GM18873 (cell line): ENCODE data around the gene PXYLP1.
A peak's percentile ranks its signal among the peaks of the same experiment; 100 is the strongest.
"Not testable (repeated sequence)": the region's sequence is repeated elsewhere in the genome, so short reads cannot be mapped to it uniquely, and the experiment has no call there.

Experiments used
- ATAC-seq: cut with Tn5 transposase; IDR thresholded peaks from one replicate; pipeline ENCODE4 v1.9.1; 2021; ENCODE audit warnings: mild to moderate bottlenecking, moderate library complexity, moderate number of reproducible peaks; ENCODE audit not compliant: unreplicated experiment, low FRiP score

The PXYLP1 gene, protein sequence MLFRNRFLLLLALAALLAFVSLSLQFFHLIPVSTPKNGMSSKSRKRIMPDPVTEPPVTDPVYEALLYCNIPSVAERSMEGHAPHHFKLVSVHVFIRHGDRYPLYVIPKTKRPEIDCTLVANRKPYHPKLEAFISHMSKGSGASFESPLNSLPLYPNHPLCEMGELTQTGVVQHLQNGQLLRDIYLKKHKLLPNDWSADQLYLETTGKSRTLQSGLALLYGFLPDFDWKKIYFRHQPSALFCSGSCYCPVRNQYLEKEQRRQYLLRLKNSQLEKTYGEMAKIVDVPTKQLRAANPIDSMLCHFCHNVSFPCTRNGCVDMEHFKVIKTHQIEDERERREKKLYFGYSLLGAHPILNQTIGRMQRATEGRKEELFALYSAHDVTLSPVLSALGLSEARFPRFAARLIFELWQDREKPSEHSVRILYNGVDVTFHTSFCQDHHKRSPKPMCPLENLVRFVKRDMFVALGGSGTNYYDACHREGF

GRCh38 chr3:141231101-141231951 is at the start of gene PXYLP1:
TSS of gene PXYLP1 (plus strand) at chr3:141231825. CDS start at chr3:141260176, 28,351 bp downstream.
- ATAC-seq = peak; percentile 87

DNA sequence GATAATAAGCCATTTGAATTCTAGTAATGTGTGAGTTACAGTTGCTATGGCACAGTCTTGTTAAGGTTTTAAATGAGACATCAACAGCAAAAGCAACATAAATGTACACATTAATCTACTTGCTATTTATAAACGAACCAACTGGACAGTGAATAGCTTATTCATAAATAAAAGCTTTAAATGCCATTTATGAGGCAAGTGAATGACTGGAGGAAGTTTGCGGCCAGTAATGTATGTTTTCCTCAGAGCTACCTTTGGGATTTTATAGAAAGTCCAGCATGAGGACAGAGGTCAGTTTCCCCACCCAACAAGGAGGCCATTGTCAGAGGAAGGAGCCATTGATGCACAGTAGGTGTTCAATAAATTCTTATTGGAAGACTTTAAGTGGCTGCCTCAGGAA is 48.0 kb upstream of the PXYLP1 start:
- ATAC-seq = no peak

DNA sequence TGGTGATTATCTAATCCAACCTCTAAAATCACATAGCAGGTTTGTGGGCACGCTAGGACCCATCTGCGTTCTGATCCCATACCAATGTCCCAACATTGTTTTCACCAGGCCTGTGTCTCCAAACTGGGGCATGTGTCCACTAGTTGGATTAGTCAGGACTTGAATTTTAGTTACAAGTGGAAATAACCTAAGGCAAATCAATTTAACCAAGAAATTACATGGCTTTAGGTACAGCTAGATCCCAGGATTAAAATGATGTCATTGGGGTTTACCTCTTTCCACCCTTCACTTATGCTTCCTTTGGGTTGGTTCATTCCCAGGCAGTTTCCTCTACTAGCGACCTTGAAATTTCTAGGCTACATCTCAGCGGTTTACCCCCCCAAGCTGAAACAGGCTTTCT is 47.2 kb upstream of the PXYLP1 start:
- no peak for ATAC-seq

GRCh38 chr3:141191097-141191749 is 40.4 kb upstream of the PXYLP1 start:
- no peak for ATAC-seq

DNA sequence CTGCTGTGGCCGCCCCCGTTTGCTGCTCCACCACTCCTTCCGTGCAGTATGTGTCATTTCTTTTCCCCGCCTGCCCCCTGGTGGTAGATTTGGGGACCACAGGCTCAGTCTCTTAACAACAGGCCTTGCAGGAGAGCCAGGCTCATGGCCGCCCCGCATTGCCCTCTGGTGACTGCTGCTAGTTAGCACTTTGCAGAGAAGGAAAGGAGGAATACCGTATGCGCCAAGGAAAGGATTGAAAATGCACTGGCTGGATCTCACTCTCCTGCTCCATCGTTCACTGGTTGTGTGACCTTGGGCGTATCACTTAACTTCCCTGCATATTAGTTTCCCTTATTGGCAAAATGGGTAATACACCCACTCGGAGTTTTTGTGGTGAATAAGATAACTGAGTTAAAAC is 39.3 kb upstream of the PXYLP1 start:
- peak; percentile 98 for ATAC-seq

- ATAC-seq = no peak
These were observed 38.4 kb upstream of the PXYLP1 start for GRCh38 chr3:141193066-141193830.

GRCh38 chr3:141201122-141201521 is 30.5 kb upstream of the PXYLP1 start:
- ATAC-seq = no peak

DNA sequence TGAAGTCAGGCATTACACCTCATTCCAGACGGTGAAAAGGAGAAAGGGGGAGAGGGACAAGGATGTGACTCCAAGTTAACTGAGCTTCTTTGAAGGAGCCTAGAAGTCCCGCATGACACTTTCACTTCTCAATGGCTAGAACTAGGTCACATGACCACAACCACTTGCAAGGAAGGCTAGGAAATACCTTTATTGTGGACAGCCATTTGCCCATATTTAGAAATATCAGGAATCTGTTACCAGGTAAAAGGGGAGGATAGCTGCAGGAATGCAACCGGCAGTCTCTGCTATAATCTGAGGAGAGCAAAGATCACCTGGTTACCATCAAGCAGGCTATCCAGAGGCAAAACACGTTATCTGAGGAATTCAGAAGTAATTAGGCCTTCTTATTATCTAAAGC is 28.9 kb upstream of the PXYLP1 start:
- no peak for ATAC-seq

- ATAC-seq = no peak
These were observed 27.8 kb upstream of the PXYLP1 start for GRCh38 chr3:141203866-141204265.

- ATAC-seq = no peak
These were observed 27.3 kb upstream of the PXYLP1 start for GRCh38 chr3:141204343-141204742.

DNA sequence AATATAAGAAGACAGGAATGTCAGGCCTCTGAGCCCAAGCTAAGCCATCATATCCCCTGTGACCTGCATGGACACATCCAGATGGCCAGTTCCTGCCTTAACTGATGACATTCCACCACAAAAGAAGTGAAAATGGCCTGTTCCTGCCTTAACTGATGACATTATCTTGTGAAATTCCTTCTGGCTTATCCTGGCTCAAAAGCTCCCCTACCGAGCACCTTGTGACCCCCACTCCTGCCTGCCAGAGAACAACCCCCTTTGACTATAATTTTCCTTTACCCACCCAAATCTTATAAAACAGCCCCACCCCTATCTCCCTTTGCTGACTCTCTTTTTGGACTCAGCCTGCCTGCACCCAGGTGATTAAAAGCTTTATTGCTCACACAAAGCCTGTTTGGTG is 20.3 kb upstream of the PXYLP1 start:
- ATAC-seq = not testable (repeated sequence)

DNA sequence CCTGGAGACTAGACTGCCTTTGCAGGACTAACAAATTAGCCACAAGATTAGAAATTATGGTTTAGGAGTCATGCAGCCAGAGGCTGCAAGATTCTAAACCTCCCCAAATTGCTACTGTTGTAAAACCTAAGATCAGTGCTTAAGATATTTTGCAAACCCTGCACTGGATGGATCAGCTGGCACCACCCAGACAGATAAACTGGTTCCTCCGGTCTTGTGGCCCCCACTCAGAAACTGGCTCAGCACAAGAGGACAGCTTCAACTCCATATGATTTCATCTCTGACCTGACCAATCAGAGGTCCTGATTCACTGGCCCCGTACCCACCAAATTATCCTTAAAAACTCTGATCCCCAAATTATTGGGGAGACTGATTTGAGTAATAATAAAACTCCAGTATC is 19.5 kb upstream of the PXYLP1 start:
- no peak for ATAC-seq

GRCh38 chr3:141212555-141212954 is 19.1 kb upstream of the PXYLP1 start:
- no peak for ATAC-seq

GRCh38 chr3:141216975-141217374 is 14.7 kb upstream of the PXYLP1 start:
- ATAC-seq = no peak

DNA sequence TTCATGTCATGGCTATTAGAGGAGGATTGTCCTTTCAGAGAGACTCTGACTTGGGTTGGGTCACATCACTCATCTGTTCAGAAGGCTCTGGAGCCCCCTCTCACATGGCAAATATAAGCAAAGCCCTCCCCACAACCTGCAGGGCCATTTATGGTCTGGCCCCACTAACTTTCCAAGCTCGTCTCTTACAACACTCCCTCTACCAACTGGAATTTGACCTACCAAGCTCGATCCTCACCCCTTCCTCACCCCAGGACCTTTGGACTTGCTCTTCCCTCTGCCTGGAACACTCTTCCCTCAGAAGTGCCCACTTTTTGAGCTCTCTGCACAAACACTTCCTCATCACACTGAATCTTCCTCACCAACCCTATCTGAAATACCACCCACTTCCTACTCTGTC is 14.2 kb upstream of the PXYLP1 start:
- ATAC-seq = no peak

- no peak for ATAC-seq
These were observed 13.3 kb upstream of the PXYLP1 start for GRCh38 chr3:141218162-141218835.

DNA sequence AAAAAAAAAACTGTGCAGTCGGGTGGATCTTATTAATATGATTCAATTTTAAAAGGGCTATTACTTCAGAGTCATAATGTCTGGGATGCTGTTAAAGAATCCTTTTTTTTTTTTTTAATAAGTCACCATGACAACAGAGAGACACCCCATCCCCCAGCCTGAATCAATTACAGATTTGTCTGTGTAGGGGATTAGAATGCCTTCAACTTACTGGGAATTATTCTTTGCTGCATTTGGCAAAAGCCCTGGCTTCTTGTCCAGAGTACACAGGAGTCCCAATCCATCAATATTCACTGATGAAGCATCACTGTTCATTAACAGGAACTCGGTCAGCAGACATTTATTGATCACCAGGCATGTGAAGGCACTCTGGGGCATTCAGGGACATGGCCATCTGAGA is 12.7 kb upstream of the PXYLP1 start:
- no peak for ATAC-seq

DNA sequence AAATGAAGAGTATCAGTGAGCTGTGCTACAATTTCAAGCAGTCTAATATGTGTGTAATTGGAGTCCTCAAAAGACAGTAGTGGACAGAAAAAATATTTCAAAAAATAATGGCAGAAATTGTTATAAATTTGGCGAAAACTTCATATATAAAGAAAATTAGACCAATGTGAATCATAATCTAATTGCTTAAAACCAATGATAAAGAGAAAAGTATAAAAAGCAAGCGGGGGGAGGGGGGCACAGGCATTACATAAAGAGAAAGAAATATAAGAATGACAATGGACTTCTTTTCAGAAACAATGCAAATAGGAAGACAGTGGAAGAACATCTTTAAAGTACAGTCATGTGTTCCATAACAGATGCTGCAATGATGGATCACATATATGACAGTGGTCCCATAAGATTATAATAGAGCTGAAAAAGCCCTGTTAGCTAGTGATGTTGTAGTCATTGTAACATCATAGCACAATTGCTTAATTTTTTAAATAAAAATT is 7.9 kb upstream of the PXYLP1 start:
- ATAC-seq = no peak

- ATAC-seq = no peak
These were observed 5.7 kb upstream of the PXYLP1 start for GRCh38 chr3:141225939-141226338.
